Measurements from ENCODE around the gene CIROP.

DNA sequence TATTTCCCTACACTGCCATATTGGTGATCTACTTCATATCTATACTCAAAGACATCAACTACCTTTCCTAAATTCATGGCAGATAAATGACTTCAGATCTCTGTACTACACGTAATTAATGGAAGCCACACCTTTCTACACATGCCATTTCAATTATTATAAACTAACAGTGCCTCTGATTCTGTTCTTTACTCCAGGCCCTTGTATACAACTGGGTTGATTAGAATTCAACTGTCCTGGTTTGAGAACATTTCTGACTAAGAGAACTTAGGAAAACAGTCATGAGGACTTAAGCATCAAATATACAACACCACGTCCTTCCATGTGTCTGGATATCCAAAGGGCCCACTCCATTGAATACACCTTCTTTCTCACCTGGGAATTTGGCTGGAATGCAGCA lies 11.7 kb downstream of the CIROP start:
- no peak for TF ChIP-seq POLR2A (IDR thresholded peaks at IDR 0.05)
- TF ChIP-seq, protein P1, sequence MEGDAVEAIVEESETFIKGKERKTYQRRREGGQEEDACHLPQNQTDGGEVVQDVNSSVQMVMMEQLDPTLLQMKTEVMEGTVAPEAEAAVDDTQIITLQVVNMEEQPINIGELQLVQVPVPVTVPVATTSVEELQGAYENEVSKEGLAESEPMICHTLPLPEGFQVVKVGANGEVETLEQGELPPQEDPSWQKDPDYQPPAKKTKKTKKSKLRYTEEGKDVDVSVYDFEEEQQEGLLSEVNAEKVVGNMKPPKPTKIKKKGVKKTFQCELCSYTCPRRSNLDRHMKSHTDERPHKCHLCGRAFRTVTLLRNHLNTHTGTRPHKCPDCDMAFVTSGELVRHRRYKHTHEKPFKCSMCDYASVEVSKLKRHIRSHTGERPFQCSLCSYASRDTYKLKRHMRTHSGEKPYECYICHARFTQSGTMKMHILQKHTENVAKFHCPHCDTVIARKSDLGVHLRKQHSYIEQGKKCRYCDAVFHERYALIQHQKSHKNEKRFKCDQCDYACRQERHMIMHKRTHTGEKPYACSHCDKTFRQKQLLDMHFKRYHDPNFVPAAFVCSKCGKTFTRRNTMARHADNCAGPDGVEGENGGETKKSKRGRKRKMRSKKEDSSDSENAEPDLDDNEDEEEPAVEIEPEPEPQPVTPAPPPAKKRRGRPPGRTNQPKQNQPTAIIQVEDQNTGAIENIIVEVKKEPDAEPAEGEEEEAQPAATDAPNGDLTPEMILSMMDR (IDR thresholded peaks at IDR 0.05), result no peak
